RWPE2 (cell line): ENCODE measurements around the gene RIC8B.

ENCODE experiments used
- ATAC-seq: fragments of 200-7000 bp; cut with Tn5 transposase; 3 replicates; pipeline ENCODE4 v1.9.1; 2021; ENCODE audit warnings: low read depth
- DNase-seq: peaks from one replicate; pipeline ENCODE4 v3.0.0-alpha.2; 2020; ENCODE audit warnings: low spot score
- H3K27ac ChIP-seq: fragments of 450-650 bp; 2 replicates; pipeline ENCODE4 v1.5.1; 2017; ENCODE audit warnings: mild to moderate bottlenecking; ENCODE audit not compliant: poor library complexity, severe bottlenecking
- H3K27me3 ChIP-seq: fragments of 250-450 bp; sonication (Bioruptor Pico); 2 replicates; pipeline ENCODE4 v1.5.1; 2021; ENCODE audit warnings: mild to moderate bottlenecking, moderate library complexity; ENCODE audit not compliant: insufficient read depth, poor library complexity, severe bottlenecking
- H3K36me3 ChIP-seq: fragments of 250-450 bp; sonication (Bioruptor Pico); 2 replicates; pipeline ENCODE4 v1.5.1; 2020; ENCODE audit warnings: low read depth, mild to moderate bottlenecking, moderate library complexity
- H3K4me1 ChIP-seq: fragments of 250-450 bp; sonication (Bioruptor Pico); 2 replicates; pipeline ENCODE4 v1.5.1; 2021; ENCODE audit warnings: mild to moderate bottlenecking, moderate library complexity; ENCODE audit not compliant: insufficient read depth, poor library complexity, severe bottlenecking
- H3K4me3 ChIP-seq: fragments of 250-450 bp; sonication (Bioruptor Pico); 2 replicates; pipeline ENCODE4 v1.5.1; 2021; ENCODE audit warnings: mild to moderate bottlenecking, moderate library complexity; ENCODE audit not compliant: severe bottlenecking
- H3K9me3 ChIP-seq: fragments of 250-450 bp; sonication (Bioruptor Pico); 2 replicates; pipeline ENCODE4 v1.5.1; 2021; ENCODE audit warnings: mild to moderate bottlenecking, moderate library complexity; ENCODE audit not compliant: severe bottlenecking
- TF ChIP-seq, protein P1 (sequence below): fragments of 450-650 bp; IDR thresholded peaks from one replicate; pipeline ENCODE4 v1.5.1; 2017; ENCODE audit warnings: mild to moderate bottlenecking, moderate library complexity; ENCODE audit not compliant: poor library complexity, severe bottlenecking

RIC8B gene

DNA sequence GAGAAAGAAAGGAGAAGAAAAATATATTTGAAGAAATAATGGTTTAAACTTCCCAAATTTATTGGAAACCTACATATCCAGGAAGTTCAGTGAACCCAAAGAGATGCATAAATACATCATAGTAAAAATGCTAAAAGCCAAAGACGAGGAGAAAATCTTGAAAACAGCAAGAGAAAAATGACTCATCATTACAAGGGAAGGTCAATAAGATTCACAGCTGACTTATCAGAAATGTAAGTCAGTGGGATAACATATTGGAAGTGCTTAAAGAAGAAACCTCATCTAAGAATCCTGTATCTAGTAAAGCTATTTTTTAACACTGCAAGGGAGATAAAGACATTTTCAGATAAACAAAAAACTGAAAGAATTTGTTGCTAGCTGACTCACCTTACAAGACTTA is 19.9 kb downstream of the RIC8B start:
- no peak overlapping the region for H3K27ac ChIP-seq

GRCh38 chr12:106801167-106801708 is 26.8 kb downstream of the RIC8B start:
- no peaks in the 10 kb centered on the region for H3K27me3 ChIP-seq
- ATAC-seq (no peak), DNase-seq (no peak)
- H3K4me1 ChIP-seq: no peaks in the 10 kb centered on the region
- H3K4me3 ChIP-seq: no peak overlapping the region
- no peaks in the 10 kb centered on the region for H3K9me3 ChIP-seq
- H3K27ac ChIP-seq: no peak overlapping the region
- no peaks in the 10 kb centered on the region for H3K36me3 ChIP-seq
- TF ChIP-seq, protein P1, sequence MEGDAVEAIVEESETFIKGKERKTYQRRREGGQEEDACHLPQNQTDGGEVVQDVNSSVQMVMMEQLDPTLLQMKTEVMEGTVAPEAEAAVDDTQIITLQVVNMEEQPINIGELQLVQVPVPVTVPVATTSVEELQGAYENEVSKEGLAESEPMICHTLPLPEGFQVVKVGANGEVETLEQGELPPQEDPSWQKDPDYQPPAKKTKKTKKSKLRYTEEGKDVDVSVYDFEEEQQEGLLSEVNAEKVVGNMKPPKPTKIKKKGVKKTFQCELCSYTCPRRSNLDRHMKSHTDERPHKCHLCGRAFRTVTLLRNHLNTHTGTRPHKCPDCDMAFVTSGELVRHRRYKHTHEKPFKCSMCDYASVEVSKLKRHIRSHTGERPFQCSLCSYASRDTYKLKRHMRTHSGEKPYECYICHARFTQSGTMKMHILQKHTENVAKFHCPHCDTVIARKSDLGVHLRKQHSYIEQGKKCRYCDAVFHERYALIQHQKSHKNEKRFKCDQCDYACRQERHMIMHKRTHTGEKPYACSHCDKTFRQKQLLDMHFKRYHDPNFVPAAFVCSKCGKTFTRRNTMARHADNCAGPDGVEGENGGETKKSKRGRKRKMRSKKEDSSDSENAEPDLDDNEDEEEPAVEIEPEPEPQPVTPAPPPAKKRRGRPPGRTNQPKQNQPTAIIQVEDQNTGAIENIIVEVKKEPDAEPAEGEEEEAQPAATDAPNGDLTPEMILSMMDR: no peak

More for the DNA sequence above, 19.9 kb downstream of the RIC8B start:
- DNase-seq (no peak), ATAC-seq (no peak)
- Histone ChIP-seq H3K36me3 (peaks cover 10% of the 10 kb centered on the region), H3K27me3 (no peaks in the 10 kb centered on the region), H3K4me1 (no peaks in the 10 kb centered on the region), H3K4me3 (no peak overlapping the region), H3K9me3 (no peaks in the 10 kb centered on the region)
- TF ChIP-seq, protein P1: no peak

- Histone ChIP-seq H3K36me3 (no peaks in the 10 kb centered on the region), H3K4me3 (no peak overlapping the region), H3K27me3 (no peaks in the 10 kb centered on the region), H3K9me3 (no peaks in the 10 kb centered on the region), H3K27ac (no peak overlapping the region), H3K4me1 (no peaks in the 10 kb centered on the region)
- TF ChIP-seq, protein P1: no peak
- no peak for DNase-seq
- no peak for ATAC-seq
Observed at GRCh38 chr12:106801830-106802533, 27.5 kb downstream of the RIC8B start.

DNA sequence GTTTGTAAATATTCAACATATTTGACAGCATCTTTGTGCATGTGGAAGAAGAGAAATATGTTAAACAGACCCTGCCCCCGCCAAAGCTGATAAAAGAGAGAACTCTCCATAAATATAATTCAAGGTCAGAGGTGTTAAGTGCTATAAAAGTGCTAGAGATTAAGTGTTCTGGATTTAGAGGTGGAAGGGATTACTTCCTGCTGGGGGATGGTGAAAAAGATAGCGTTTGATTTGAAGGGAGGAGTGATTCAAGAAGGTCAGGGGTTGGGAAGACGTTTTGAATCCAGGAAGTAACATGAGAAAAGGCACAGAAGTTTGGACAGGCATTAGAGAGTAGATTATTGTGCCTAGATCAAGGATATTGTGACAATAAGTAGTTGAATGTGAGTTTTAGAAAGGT is 30.2 kb downstream of the RIC8B start:
- H3K4me3 ChIP-seq: no peak overlapping the region

More for the DNA sequence above, 30.2 kb downstream of the RIC8B start:
- no peaks in the 10 kb centered on the region for H3K9me3 ChIP-seq
- no peak for DNase-seq
- no peak overlapping the region for H3K27ac ChIP-seq
- H3K36me3 ChIP-seq: no peaks in the 10 kb centered on the region
- H3K27me3 ChIP-seq: no peaks in the 10 kb centered on the region
- TF ChIP-seq, protein P1: no peak
- no peaks in the 10 kb centered on the region for H3K4me1 ChIP-seq
- ATAC-seq: no peak
